ENCODE results near the gene IGLL5.
"Not testable (repeated sequence)": the region's sequence is repeated elsewhere in the genome, so short reads cannot be mapped to it uniquely, and the experiment has no call there.

The IGLL5 gene

GRCh38 chr22:22921575-22921974 lies 34.0 kb downstream of the IGLL5 start:
- Histone ChIP-seq H3K4me1 (ENCODE audit: control insufficient read depth, low read length) (peaks cover 85% of the 10 kb centered on the region), H3K36me3 (ENCODE audit: control insufficient read depth, low read length) (no peaks in the 10 kb centered on the region)

GRCh38 chr22:22922092-22922953 lies 34.7 kb downstream of the IGLL5 start:
- H3K9me2 ChIP-seq (replicated peaks; ENCODE audit: control insufficient read depth, low read length); H3K4me3 ChIP-seq (ENCODE audit: low read length); H4K20me1 ChIP-seq (ENCODE audit: control insufficient read depth, insufficient read depth, low read depth, low read length); H3K27me3 ChIP-seq (ENCODE audit: control insufficient read depth, low read length); H3K36me3 ChIP-seq (ENCODE audit: control insufficient read depth, low read length); H3K79me2 ChIP-seq (ENCODE audit: control insufficient read depth, low read length); H3K9me3 ChIP-seq (ENCODE audit: control insufficient read depth, insufficient read depth, low read length): not testable (repeated sequence)
- H3F3A ChIP-seq (ENCODE audit: control insufficient read depth, insufficient read depth), result peaks cover 23% of the 10 kb centered on the region
- peak overlapping the region; percentile 98 for H3K27ac ChIP-seq (ENCODE audit: low read depth, low read length)
- peak overlapping the region; percentile 45 for H3K4me2 ChIP-seq (ENCODE audit: low read length)
- H3K4me1 ChIP-seq (ENCODE audit: control insufficient read depth, low read length), result peaks cover 90% of the 10 kb centered on the region

More at GRCh38 chr22:22921575-22921974, 34.0 kb downstream of the IGLL5 start:
- peak overlapping the region; percentile 6; the same call in 1 of the 2 replicates for H3K4me2 ChIP-seq (ENCODE audit: low read length)
- H3K27me3 ChIP-seq (ENCODE audit: control insufficient read depth, low read length), result no peaks in the 10 kb centered on the region
- H3K9me2 ChIP-seq (replicated peaks; ENCODE audit: control insufficient read depth, low read length), result no peaks in the 10 kb centered on the region
- no peaks in the 10 kb centered on the region for H3K9me3 ChIP-seq (ENCODE audit: control insufficient read depth, insufficient read depth, low read length)
- no peak overlapping the region for H3K4me3 ChIP-seq (ENCODE audit: low read length)
- H4K20me1 ChIP-seq (ENCODE audit: control insufficient read depth, insufficient read depth, low read depth, low read length), result no peaks in the 10 kb centered on the region
- peak overlapping the region; percentile 98 for H3K27ac ChIP-seq (ENCODE audit: low read depth, low read length)
- TF ChIP-seq EZH2phosphoT487 (IDR thresholded peaks at IDR 0.05; ENCODE audit: borderline replicate concordance, low read length) (no peak), CTCF (IDR thresholded peaks at IDR 0.05; ENCODE audit: low read depth, low read length, poor library complexity, severe bottlenecking) (no peak)
- peaks cover 23% of the 10 kb centered on the region for H3F3A ChIP-seq (ENCODE audit: control insufficient read depth, insufficient read depth)
- no peaks in the 10 kb centered on the region for H3K79me2 ChIP-seq (ENCODE audit: control insufficient read depth, low read length)

GRCh38 chr22:22922954-22923319 lies 35.3 kb downstream of the IGLL5 start:
- Histone ChIP-seq H3K36me3 (ENCODE audit: control insufficient read depth, low read length) (no peaks in the 10 kb centered on the region), H3F3A (ENCODE audit: control insufficient read depth, insufficient read depth) (peaks cover 23% of the 10 kb centered on the region), H3K4me3 (ENCODE audit: low read length) (no peak overlapping the region), H3K9me2 (replicated peaks; ENCODE audit: control insufficient read depth, low read length) (no peaks in the 10 kb centered on the region), H3K27me3 (ENCODE audit: control insufficient read depth, low read length) (no peaks in the 10 kb centered on the region), H3K4me2 (ENCODE audit: low read length) (peak overlapping the region; percentile 45), H3K27ac (ENCODE audit: low read depth, low read length) (peak overlapping the region; percentile 98), H3K4me1 (ENCODE audit: control insufficient read depth, low read length) (peaks cover 94% of the 10 kb centered on the region), H4K20me1 (ENCODE audit: control insufficient read depth, insufficient read depth, low read depth, low read length) (no peaks in the 10 kb centered on the region), H3K9me3 (ENCODE audit: control insufficient read depth, insufficient read depth, low read length) (no peaks in the 10 kb centered on the region), H3K79me2 (ENCODE audit: control insufficient read depth, low read length) (no peaks in the 10 kb centered on the region)
- TF ChIP-seq CTCF (IDR thresholded peaks at IDR 0.05; ENCODE audit: low read depth, low read length, poor library complexity, severe bottlenecking) (no peak), EZH2phosphoT487 (IDR thresholded peaks at IDR 0.05; ENCODE audit: borderline replicate concordance, low read length) (no peak)

GRCh38 chr22:22923379-22923778 lies 35.8 kb downstream of the IGLL5 start:
- Histone ChIP-seq H3K4me2 (ENCODE audit: low read length) (peak overlapping the region; percentile 45), H4K20me1 (ENCODE audit: control insufficient read depth, insufficient read depth, low read depth, low read length) (no peaks in the 10 kb centered on the region), H3K36me3 (ENCODE audit: control insufficient read depth, low read length) (no peaks in the 10 kb centered on the region), H3K27me3 (ENCODE audit: control insufficient read depth, low read length) (no peaks in the 10 kb centered on the region), H3K4me3 (ENCODE audit: low read length) (no peak overlapping the region), H3K79me2 (ENCODE audit: control insufficient read depth, low read length) (no peaks in the 10 kb centered on the region; the same call in 1 of the 2 replicates), H3K4me1 (ENCODE audit: control insufficient read depth, low read length) (peaks cover 94% of the 10 kb centered on the region), H3F3A (ENCODE audit: control insufficient read depth, insufficient read depth) (peaks cover 23% of the 10 kb centered on the region), H3K9me3 (ENCODE audit: control insufficient read depth, insufficient read depth, low read length) (no peaks in the 10 kb centered on the region), H3K27ac (ENCODE audit: low read depth, low read length) (peak overlapping the region; percentile 98), H3K9me2 (replicated peaks; ENCODE audit: control insufficient read depth, low read length) (no peaks in the 10 kb centered on the region)
- TF ChIP-seq CTCF (IDR thresholded peaks at IDR 0.05; ENCODE audit: low read depth, low read length, poor library complexity, severe bottlenecking) (no peak), EZH2phosphoT487 (IDR thresholded peaks at IDR 0.05; ENCODE audit: borderline replicate concordance, low read length) (no peak)

Data from DOHH2 (cell line).